ENCODE results near the gene SDK1.
A peak's percentile ranks its signal among the peaks of the same experiment; 100 is the strongest.

Gene SDK1

GRCh38 chr7:3412871-3413270 lies 111.8 kb downstream of the SDK1 start (continued):
- no peak for TF ChIP-seq PRDM2 (tag by site-specific recombination; IDR thresholded peaks at IDR 0.05; ENCODE audit: borderline replicate concordance)
- no peak for TF ChIP-seq ZNF280D (tag by site-specific recombination; IDR thresholded peaks at IDR 0.05)
- TF ChIP-seq ZNF146 (tag by site-specific recombination; IDR thresholded peaks at IDR 0.05): no peak
- TF ChIP-seq KLF10 (tag by site-specific recombination; IDR thresholded peaks at IDR 0.05): no peak
- TF ChIP-seq ZNF335 (tag by site-specific recombination; conservative IDR thresholded peaks at IDR 0.05): 0 out of 2 replicates have a peak, but pooled peaks have one; percentile 24
- no peak for TF ChIP-seq ZNF391 (tag by site-specific recombination; IDR thresholded peaks at IDR 0.05; ENCODE audit: borderline replicate concordance, low read depth)
- TF ChIP-seq ZNF19 (tag by site-specific recombination; IDR thresholded peaks at IDR 0.05; ENCODE audit: low read depth): no peak
- TF ChIP-seq ZNF350 (tag by site-specific recombination; IDR thresholded peaks at IDR 0.05): no peak
- no peak for TF ChIP-seq GLI4 (tag by site-specific recombination; IDR thresholded peaks at IDR 0.05)
- TF ChIP-seq GFI1B (tag by site-specific recombination; IDR thresholded peaks at IDR 0.05): no peak
- no peak for TF ChIP-seq ZNF175 (tag by site-specific recombination; IDR thresholded peaks at IDR 0.05)
- TF ChIP-seq ZNF449 (tag by site-specific recombination; IDR thresholded peaks at IDR 0.05): no peak
- no peak for TF ChIP-seq ZNF639 (tag by site-specific recombination; IDR thresholded peaks at IDR 0.05)
- TF ChIP-seq ZNF704 (tag by site-specific recombination; IDR thresholded peaks at IDR 0.05): no peak
- TF ChIP-seq ZNF692 (tag by site-specific recombination; IDR thresholded peaks at IDR 0.05): no peak
- no peak for TF ChIP-seq ZXDB (tag by site-specific recombination; IDR thresholded peaks at IDR 0.05)
- no peak for TF ChIP-seq ZNF266 (tag by site-specific recombination; IDR thresholded peaks at IDR 0.05; ENCODE audit: low read depth)
- no peak for TF ChIP-seq ZNF560 (tag by site-specific recombination; IDR thresholded peaks at IDR 0.05; ENCODE audit: borderline replicate concordance)
- no peak for TF ChIP-seq KLF8 (tag by site-specific recombination; IDR thresholded peaks at IDR 0.05)
- TF ChIP-seq ZNF184 (tag by site-specific recombination; IDR thresholded peaks at IDR 0.05): no peak
- TF ChIP-seq PRDM1 (tag by site-specific recombination; IDR thresholded peaks at IDR 0.05): no peak
- peak; percentile 42 for TF ChIP-seq ZIC2 (tag by site-specific recombination; IDR thresholded peaks at IDR 0.05)
- TF ChIP-seq ZNF16 (tag by site-specific recombination; IDR thresholded peaks at IDR 0.05; ENCODE audit: low read depth): no peak
- TF ChIP-seq ZNF837 (tag by site-specific recombination; IDR thresholded peaks at IDR 0.05): no peak
- peak; percentile 66; the same call in 1 of the 2 replicates for TF ChIP-seq GLIS1 (tag by site-specific recombination; IDR thresholded peaks at IDR 0.05)
- TF ChIP-seq SP7 (tag by site-specific recombination; IDR thresholded peaks at IDR 0.05): peak; percentile 85
- no peak for TF ChIP-seq ZFP3 (tag by site-specific recombination; IDR thresholded peaks at IDR 0.05; ENCODE audit: low read depth)
- TF ChIP-seq REPIN1 (tag by site-specific recombination; IDR thresholded peaks at IDR 0.05; ENCODE audit: low read depth): no peak

Measured in HEK293 (cell line).